Measurements from ENCODE around the gene XPNPEP1. TPM values are rescaled to one million over a fixed set of nuclear protein-coding genes. Genes with fewer than 3 reads are reported as not detected.

The XPNPEP1 gene
- total RNA-seq (100 to 1,000 TPM in 3 of 5 donors, 10 to 100 TPM in 2; 21.7 to 180 (median 129) TPM), polyA plus RNA-seq (10 to 100 TPM; 24.8 to 36.5 (median 24.8) TPM)
- long read RNA-seq, donor 1, partial matches to known transcripts, result 14 of 19 reads
- long read RNA-seq, donor 1, other reads (novel, unspliced or antisense), result 0 of 19 reads
- long read RNA-seq, donor 2, transcript XPNPEP1-202 (7 exons, 881 nt), result major isoform, 7 of 20 reads
- long read RNA-seq, donor 2, partial matches to known transcripts, result 10 of 20 reads
- long read RNA-seq, donor 2, other reads (novel, unspliced or antisense), result 0 of 20 reads
- long read RNA-seq, donor 3, partial matches to known transcripts, result 0 of 4 reads
- long read RNA-seq, donor 3, other reads (novel, unspliced or antisense), result 0 of 4 reads
- long read RNA-seq, donor 4, result 0 reads
- long read RNA-seq, donor 5, transcript XPNPEP1-218 (21 exons, 2,539 nt), result major isoform, 7 of 14 reads
- long read RNA-seq, donor 5, partial matches to known transcripts, result 6 of 14 reads
- long read RNA-seq, donor 5, other reads (novel, unspliced or antisense), result 0 of 14 reads
- long read RNA-seq, donor 6, transcript XPNPEP1-202 (7 exons, 881 nt), result minor isoform, 7 of 47 reads
- long read RNA-seq, donor 6, transcript XPNPEP1-218 (21 exons, 2,539 nt), result major isoform, 15 of 47 reads
- long read RNA-seq, donor 6, partial matches to known transcripts, result 25 of 47 reads
- long read RNA-seq, donor 6, other reads (novel, unspliced or antisense), result 0 of 47 reads
- long read RNA-seq, donor 7, transcript XPNPEP1-218 (21 exons, 2,539 nt), result major isoform, 9 of 9 reads
- long read RNA-seq, donor 7, partial matches to known transcripts, result 0 of 9 reads
- long read RNA-seq, donor 7, other reads (novel, unspliced or antisense), result 0 of 9 reads
- long read RNA-seq, donor 8, partial matches to known transcripts, result 0 of 7 reads
- long read RNA-seq, donor 8, other reads (novel, unspliced or antisense), result 0 of 7 reads
- long read RNA-seq, donor 9, partial matches to known transcripts, result 17 of 22 reads
- long read RNA-seq, donor 9, other reads (novel, unspliced or antisense), result 0 of 22 reads
- long read RNA-seq, donor 10, transcript XPNPEP1-218 (21 exons, 2,539 nt), result major isoform, 7 of 9 reads
- long read RNA-seq, donor 10, partial matches to known transcripts, result 0 of 9 reads
- long read RNA-seq, donor 10, other reads (novel, unspliced or antisense), result 0 of 9 reads

DNA sequence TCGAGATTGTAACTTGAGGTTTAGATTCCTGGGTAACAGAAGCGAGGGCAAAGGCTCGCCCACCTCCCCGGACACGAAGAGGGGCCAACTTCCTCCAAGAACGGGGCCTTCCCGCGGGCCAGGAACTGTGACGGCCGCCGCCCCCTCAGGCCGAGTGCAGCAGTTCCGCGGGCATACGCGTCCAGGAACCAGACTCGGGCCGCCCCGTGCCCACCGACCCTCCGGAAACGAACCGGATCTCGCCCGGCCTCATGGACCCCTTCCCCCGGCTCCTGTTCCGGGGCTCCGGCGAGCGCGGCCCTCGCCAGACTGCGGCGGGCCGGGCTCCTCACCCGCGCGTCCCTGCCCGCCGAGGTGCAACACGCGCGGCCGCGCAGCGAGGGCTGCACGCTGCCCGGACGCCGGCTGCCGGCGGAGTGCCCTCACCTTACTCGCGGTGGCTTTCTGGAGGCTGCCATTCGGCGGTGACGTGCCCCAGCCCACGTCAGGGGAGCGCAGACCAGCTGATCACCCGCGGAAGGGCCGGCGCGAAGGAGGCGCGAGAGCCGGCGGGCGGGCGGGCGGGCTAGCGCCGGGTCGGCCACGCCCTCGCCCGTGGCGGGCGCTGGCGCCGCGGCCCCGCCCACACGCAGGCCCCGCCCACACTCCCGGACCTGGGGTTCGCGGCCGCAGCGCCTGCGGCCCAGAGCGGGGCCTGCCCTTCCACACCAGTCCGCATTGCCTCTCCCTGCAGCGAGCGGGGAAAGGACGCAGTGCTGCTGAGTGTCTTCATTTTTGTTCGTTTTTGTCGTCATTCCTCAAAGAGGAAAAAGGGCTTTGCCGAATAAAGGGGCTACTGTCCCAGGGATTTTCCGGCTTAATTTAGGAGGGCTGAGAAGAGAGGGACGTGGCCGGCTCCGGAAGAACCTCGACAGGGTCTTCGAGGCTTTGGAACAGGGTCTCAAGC is at the start of gene XPNPEP1:
TSS of gene XPNPEP1 (minus strand) at position 536 of the 946 bp plus-strand sequence. CDS start at position 458, 78 bp downstream.
- 2 to 6% (median 2%) methylated on average over 36 to 105 of the region's 105 CpGs for whole genome bisulfite sequencing, 5 donors
- Histone ChIP-seq H3K4me1 (peaks cover 23 to 46% (median 32%) of the 10 kb centered on the region in 4 donors), H3K4me3 (peak within 1 kb of the TSS; percentile 64 to 98 (median 88)), H3K27ac (peak within 1 kb of the TSS; percentile 90 to 98 (median 94)), H3K9me3 (no peaks in the 10 kb centered on the region), H3K36me3 (no peaks in the 10 kb centered on the region), H3K27me3 (no peaks in the 10 kb centered on the region)
- peak; percentile 76 to 98 (median 94) for TF ChIP-seq POLR2AphosphoS5 (IDR thresholded peaks at IDR 0.05)
- TF ChIP-seq POLR2A (IDR thresholded peaks at IDR 0.05), result peak in 1 of 4 donors; percentile 60
- no peak for TF ChIP-seq CTCF (IDR thresholded peaks at IDR 0.05)
- peak; percentile 92 to 97 for DNase-seq
- intact Hi-C loops (cut with DNase I; ENCODE audit: low total_unique reads), result no loop called here

DNA sequence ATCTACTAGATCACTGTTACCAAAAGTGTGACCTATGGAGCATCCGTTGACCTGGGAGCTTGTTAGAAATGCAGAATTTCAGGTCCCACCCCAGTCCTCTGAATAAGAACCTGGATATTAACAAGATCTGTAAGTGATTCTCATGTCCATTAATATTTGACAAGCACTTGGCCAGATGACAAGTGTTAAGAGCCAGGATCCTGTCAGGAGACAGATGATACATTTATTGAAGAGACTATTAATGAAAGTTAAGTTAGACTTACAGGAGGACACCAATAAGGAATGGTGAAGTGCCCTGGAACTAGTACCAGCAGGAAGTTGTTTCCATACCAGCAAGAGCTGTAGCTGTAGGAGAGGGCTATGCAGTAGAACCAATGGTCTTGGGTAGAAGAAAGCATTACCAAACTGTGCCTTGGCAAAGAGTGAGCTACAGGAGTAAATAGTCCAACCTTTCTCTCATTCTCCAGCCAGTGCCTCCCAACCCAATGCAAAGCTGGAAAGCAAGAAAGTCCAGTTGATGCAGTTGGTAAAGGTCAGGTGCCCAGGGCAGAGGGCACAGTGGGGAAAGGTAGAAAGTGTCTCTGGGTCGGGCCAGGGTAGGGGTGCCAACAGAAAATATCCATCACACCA is 49.2 kb upstream of the XPNPEP1 start:
- intact Hi-C loops (cut with DNase I; ENCODE audit: low total_unique reads), result no loop called here
- TF ChIP-seq POLR2A (IDR thresholded peaks at IDR 0.05), result no peak
- 77 to 88% (median 84%) methylated on average over 2 of the region's 2 CpGs for WGBS, 5 donors

DNA sequence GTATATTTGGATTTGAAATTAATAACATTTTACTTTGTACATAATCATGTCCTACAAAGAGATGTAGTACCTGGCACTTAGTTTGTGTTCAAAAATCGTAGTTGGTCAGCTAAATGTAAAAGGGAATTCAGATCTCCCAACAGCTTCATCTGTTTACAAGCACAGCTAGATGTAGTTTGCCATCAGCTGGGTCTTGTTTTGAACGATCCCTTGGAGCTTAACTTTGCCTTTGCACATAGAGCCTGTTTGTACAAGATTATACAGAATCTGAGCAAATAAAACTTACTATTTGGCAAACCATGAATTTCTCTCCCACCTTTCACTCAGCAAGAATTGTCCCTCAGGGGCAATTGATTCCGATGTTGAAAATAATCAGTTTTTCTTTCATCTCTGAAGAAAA is 48.3 kb upstream of the XPNPEP1 start:
- intact Hi-C loops (cut with DNase I; ENCODE audit: low total_unique reads), result no loop called here
- Histone ChIP-seq H3K27me3 (no peaks in the 10 kb centered on the region), H3K27ac (no peak overlapping the region), H3K4me1 (peaks cover 11 to 75% (median 53%) of the 10 kb centered on the region in 4 donors), H3K4me3 (no peak overlapping the region), H3K36me3 (no peaks in the 10 kb centered on the region), H3K9me3 (no peaks in the 10 kb centered on the region)
- 32 to 45% (median 35%) methylated on average over 3 of the region's 3 CpGs for WGBS, 5 donors
- TF ChIP-seq EP300 (IDR thresholded peaks at IDR 0.05) (no peak), POLR2AphosphoS5 (IDR thresholded peaks at IDR 0.05) (no peak), CTCF (IDR thresholded peaks at IDR 0.05) (no peak), POLR2A (IDR thresholded peaks at IDR 0.05) (no peak)
- DNase-seq, result no peak

More for the DNA sequence above, 49.2 kb upstream of the XPNPEP1 start:
- Histone ChIP-seq H3K9me3 (no peaks in the 10 kb centered on the region), H3K27me3 (no peaks in the 10 kb centered on the region), H3K36me3 (no peaks in the 10 kb centered on the region), H3K27ac (no peak overlapping the region), H3K4me1 (peaks cover 6 to 75% (median 51%) of the 10 kb centered on the region in 4 donors), H3K4me3 (no peak overlapping the region)
- no peak for DNase-seq
